K562 treated with DMSO at 1 percent for 12 hours (cell line): ENCODE results near the gene LRRC26. TPM values are rescaled to one million over a fixed set of nuclear protein-coding genes. Genes with fewer than 3 reads are reported as not detected.

Experiments
- total RNA-seq: library from RNA; unstranded; fragments of 300-600 nt; gene quantifications from 2 replicates; pipeline ENCODE4 v1.2.3, GENCODE V29; 2022; ENCODE audit not compliant: insufficient read depth

Gene LRRC26
- total RNA-seq = not detected in 2 replicates

GRCh38 chr9:137169896-137170358 lies at the start of gene LRRC26:
LRRC26 (minus strand) TSS chr9:137170051; CDS start chr9:137169943, 108 bp downstream.

GRCh38 chr9:137205126-137206069 lies 35.5 kb upstream of the LRRC26 start, which contains the start of the genes NDOR1 and TMEM203:
NDOR1 (plus strand) TSS chr9:137205700; CDS start chr9:137205778, 78 bp downstream.
TMEM203 (minus strand) TSS chr9:137205648; CDS start chr9:137205414, 234 bp downstream.

GRCh38 chr9:137200311-137201204 lies 30.7 kb upstream of the LRRC26 start, which contains the start of gene TPRN:
TPRN (minus strand) TSS chr9:137200741; CDS start chr9:137200711, 30 bp downstream.

GRCh38 chr9:137188490-137189296 lies 18.8 kb upstream of the LRRC26 start, which contains the start of the genes ANAPC2 and SSNA1:
ANAPC2 (minus strand) TSS chr9:137188560; CDS start chr9:137188532, 28 bp downstream.
SSNA1 (plus strand) TSS chr9:137188676; CDS start chr9:137188727, 51 bp downstream.

GRCh38 chr9:137138722-137139467 lies 31.0 kb downstream of the LRRC26 start, which contains the start of gene GRIN1:
GRIN1 (plus strand) TSS chr9:137139154; CDS start chr9:137139487, 333 bp downstream.

Other genes with a start within 250 kb of the LRRC26 start
- 126 and 129 TPM in 2 replicates for gene FBXW5, start 225.3 kb downstream of the LRRC26 start, total RNA-seq
- gene C8G, start 224.8 kb downstream of the LRRC26 start, total RNA-seq = not detected in 2 replicates
- gene LCN12, start 217.8 kb downstream of the LRRC26 start, total RNA-seq = not detected in 2 replicates
- 12.3 and 16.0 TPM in 2 replicates for gene PTGDS, start 192.5 kb downstream of the LRRC26 start, total RNA-seq
- not detected in 2 replicates for gene LCNL1, start 187.1 kb downstream of the LRRC26 start, total RNA-seq
- gene PAXX, start 177.6 kb downstream of the LRRC26 start, total RNA-seq = 91.4 and 99.8 TPM in 2 replicates
- gene CLIC3, start 173.5 kb downstream of the LRRC26 start, total RNA-seq = not detected in 2 replicates
- gene ABCA2, start 141.8 kb downstream of the LRRC26 start, total RNA-seq = 5.4 and 10.9 TPM in 2 replicates
- not detected in 2 replicates for gene FUT7, start 138.0 kb downstream of the LRRC26 start, total RNA-seq
- gene NPDC1, start 123.9 kb downstream of the LRRC26 start, total RNA-seq = 1.0 and 4.3 TPM in 2 replicates
- gene ENTPD2, start 116.0 kb downstream of the LRRC26 start, total RNA-seq = not detected in 2 replicates
- 17.4 and 28.8 TPM in 2 replicates for gene SAPCD2, start 99.5 kb downstream of the LRRC26 start, total RNA-seq
- 5.9 and 8.8 TPM in 2 replicates for gene UAP1L1, start 92.5 kb downstream of the LRRC26 start, total RNA-seq
- 47.0 and 51.4 TPM in 2 replicates for gene MAN1B1, start 83.1 kb downstream of the LRRC26 start, total RNA-seq
- gene DPP7, start 55.3 kb downstream of the LRRC26 start, total RNA-seq = 194 and 200 TPM in 2 replicates
- gene GRIN1, start 30.9 kb downstream of the LRRC26 start, total RNA-seq = 0.85 TPM in 1 of 2 replicates, not detected in the other
- gene TMEM210, start 2.0 kb upstream of the LRRC26 start, total RNA-seq = not detected in 2 replicates
- gene ANAPC2, start 18.5 kb upstream of the LRRC26 start, total RNA-seq = 35.8 and 51.1 TPM in 2 replicates
- gene SSNA1, start 18.6 kb upstream of the LRRC26 start, total RNA-seq = 138 and 226 TPM in 2 replicates
- 23.4 and 26.9 TPM in 2 replicates for gene TPRN, start 30.7 kb upstream of the LRRC26 start, total RNA-seq
- gene TMEM203, start 35.6 kb upstream of the LRRC26 start, total RNA-seq = 54.3 and 56.7 TPM in 2 replicates
- 12.6 and 31.3 TPM in 2 replicates for gene NDOR1, start 35.6 kb upstream of the LRRC26 start, total RNA-seq
- gene RNF208, start 52.2 kb upstream of the LRRC26 start, total RNA-seq = 7.4 and 10.2 TPM in 2 replicates
- gene CYSRT1, start 55.1 kb upstream of the LRRC26 start, total RNA-seq = 0.98 TPM in 1 of 2 replicates, not detected in the other
- gene RNF224, start 57.5 kb upstream of the LRRC26 start, total RNA-seq = not detected in 2 replicates
- not detected in 2 replicates for gene SLC34A3, start 60.9 kb upstream of the LRRC26 start, total RNA-seq
- gene TUBB4B, start 71.2 kb upstream of the LRRC26 start, total RNA-seq = 804 and 847 TPM in 2 replicates
- gene STPG3, start 81.2 kb upstream of the LRRC26 start, total RNA-seq = not detected in 2 replicates
- 77.5 and 88.0 TPM in 2 replicates for gene NELFB, start 85.3 kb upstream of the LRRC26 start, total RNA-seq
- gene TOR4A, start 107.7 kb upstream of the LRRC26 start, total RNA-seq = 52.4 and 66.1 TPM in 2 replicates
- 15.8 and 25.4 TPM in 2 replicates for gene NRARP, start 132.2 kb upstream of the LRRC26 start, total RNA-seq